Ovary (tissue), 3 donors: Measurements from ENCODE around the gene PKN2.

Experiments used
- POLR2A ChIP-seq: fragments of 450-650 bp; IDR thresholded peaks from one replicate; pipeline ENCODE4 v1.6.1; 2017; ENCODE audit warnings: antibody characterized with exemption, mild to moderate bottlenecking, moderate library complexity
- TF ChIP-seq, protein P1 (sequence below), 3 donors: fragments of 450-650 bp in 2 of 3; fragments of 200-600 bp in 1 of 3; IDR thresholded peaks; one replicate each; pipeline versions ENCODE4 v1.5.1 to v1.8.0; 2016 to 2022; ENCODE audit warnings: antibody characterized with exemption in 3 of 3, mild to moderate bottlenecking in 1 of 3
- donor health status: DM: no; HTN: no; CAD: no.

DNA sequence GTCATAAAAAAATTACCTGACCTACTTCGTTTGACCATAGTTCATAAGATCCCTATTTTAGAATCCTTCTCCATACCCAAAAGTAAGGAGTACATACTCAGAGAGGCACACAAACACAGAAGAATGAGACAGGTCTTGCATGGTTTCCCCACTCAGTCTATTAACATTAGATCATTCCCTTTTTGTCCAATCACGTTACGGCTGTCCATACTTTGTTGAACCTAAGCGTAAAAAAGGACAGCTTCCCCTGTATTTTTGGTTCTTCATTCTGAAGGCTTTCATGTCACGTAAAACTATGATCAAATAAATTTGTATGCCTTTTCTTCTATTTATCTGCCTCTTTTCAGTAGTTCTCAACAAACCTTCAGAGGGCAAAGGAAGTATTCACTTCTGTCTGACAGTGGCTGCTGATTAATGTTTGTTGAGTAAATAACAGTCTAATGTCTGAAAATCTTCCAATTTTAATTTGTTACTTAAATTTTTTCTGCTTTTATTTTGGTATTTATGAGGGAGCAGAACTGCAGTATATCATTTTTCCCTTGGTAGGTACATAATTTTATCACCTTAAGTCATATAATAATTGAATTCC, 16.4 kb downstream of the PKN2 start:
- TF ChIP-seq, protein P1, sequence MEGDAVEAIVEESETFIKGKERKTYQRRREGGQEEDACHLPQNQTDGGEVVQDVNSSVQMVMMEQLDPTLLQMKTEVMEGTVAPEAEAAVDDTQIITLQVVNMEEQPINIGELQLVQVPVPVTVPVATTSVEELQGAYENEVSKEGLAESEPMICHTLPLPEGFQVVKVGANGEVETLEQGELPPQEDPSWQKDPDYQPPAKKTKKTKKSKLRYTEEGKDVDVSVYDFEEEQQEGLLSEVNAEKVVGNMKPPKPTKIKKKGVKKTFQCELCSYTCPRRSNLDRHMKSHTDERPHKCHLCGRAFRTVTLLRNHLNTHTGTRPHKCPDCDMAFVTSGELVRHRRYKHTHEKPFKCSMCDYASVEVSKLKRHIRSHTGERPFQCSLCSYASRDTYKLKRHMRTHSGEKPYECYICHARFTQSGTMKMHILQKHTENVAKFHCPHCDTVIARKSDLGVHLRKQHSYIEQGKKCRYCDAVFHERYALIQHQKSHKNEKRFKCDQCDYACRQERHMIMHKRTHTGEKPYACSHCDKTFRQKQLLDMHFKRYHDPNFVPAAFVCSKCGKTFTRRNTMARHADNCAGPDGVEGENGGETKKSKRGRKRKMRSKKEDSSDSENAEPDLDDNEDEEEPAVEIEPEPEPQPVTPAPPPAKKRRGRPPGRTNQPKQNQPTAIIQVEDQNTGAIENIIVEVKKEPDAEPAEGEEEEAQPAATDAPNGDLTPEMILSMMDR (IDR thresholded peaks at IDR 0.05): no peak
- TF ChIP-seq POLR2A: no peak
